Measurements from ENCODE around the gene CATSPER4. TPM values are rescaled to one million over a fixed set of nuclear protein-coding genes. Genes with fewer than 3 reads are reported as not detected.
"Not testable (repeated sequence)": the region's sequence is repeated elsewhere in the genome, so short reads cannot be mapped to it uniquely, and the experiment has no call there.

CATSPER4 gene
- total RNA-seq, 2 experiments from 2014 or later = not detected

DNA sequence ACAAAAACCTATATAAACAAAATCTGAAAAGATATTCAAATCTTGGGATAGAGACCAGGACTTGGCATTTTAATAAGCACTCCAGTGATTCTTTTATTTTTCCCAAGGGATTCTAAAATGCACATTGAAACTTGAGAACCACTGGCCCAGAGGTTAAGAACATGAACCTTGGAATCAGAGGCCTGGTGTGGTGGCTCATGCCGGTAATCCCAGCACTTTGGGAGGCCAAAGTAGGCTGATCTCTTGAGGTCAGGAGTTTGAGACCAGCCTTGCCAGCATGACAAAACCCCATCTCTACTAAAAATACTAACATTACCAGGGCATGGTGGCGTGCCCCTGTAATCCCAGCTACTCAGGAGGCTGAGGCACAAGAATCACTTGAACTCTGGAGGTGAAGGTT lies 30.7 kb downstream of the CATSPER4 start:
- ChIA-PET POLR2A (no interaction called here), CTCF (interaction anchor here (0.6 to 0.7 kb wide), 2 partner anchors 46 to 178 kb away, joined by 3 to 5 read pairs; no protein-coding TSS in a partner anchor)
- ATAC-seq (no peak), DNase-seq (no peak)
- Mint-ChIP-seq H3K4me1 (peaks cover 7% of the 10 kb centered on the region), H3K4me3 (no peak overlapping the region), H3K27ac (no peak overlapping the region), H3K27me3 (peaks cover 14% of the 10 kb centered on the region), H3K36me3 (ENCODE audit: low read depth) (no peaks in the 10 kb centered on the region), H3K9me3 (ENCODE audit: low read depth) (no peaks in the 10 kb centered on the region)
- intact Hi-C loops (cut with DNase I, micrococcal nuclease) = no loop called here

- peaks cover 7% of the 10 kb centered on the region for H3K4me1 Mint-ChIP-seq
- CTCF ChIA-PET = interaction anchor here (1.2 kb wide), 2 partner anchors 9 to 10 kb away, joined by 3 read pairs; partner anchors contain the start of gene CEP85
These were observed 34.2 kb downstream of the CATSPER4 start for GRCh38 chr1:26224606-26225005.

DNA sequence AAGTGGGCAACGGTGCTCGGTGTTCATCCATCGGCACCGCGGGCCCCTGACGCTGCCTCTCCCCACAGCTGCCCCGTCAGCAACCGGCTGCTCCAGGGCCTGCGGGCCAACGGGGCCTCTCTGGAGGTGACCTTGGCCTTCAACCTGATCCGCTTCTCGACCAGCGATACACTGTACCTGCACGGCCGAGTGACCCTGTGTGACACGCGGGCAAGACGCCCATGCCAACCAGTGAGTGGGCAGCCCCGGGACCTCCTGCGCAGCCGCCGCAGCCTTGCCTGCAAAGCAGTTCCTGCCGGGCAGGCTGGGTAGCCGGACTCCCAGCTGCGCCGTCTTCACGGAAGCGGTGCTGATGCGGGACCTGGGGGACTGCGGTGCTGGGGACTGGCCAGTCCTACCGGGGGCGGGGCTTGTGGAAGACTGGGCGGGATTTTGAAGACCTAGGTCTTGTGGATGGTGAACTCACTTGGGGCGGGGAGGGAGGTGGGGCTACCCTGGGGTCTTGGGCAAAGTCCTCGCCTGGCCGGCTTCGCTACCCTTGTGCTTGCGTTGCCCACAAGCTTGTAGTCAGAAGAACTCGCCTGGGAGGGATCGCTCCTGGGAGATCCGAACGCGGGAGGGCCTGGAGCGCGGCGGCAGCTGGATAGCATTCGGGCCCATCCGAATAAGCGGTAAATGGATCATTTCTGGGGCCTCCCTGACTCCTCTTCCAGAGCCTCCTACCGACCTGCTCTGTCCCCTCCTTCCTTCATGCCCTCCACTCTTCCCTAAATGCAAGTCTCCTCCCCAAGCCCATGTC lies 34.8 kb downstream of the CATSPER4 start:
- POLR2A ChIA-PET = interaction anchor here (0.6 kb wide), 1 partner anchor 34 kb away, joined by 4 read pairs; no protein-coding TSS in a partner anchor
- Mint-ChIP-seq H3K27me3 (peaks cover 26% of the 10 kb centered on the region), H3K36me3 (ENCODE audit: low read depth) (no peaks in the 10 kb centered on the region), H3K4me3 (peak overlapping the region; percentile 26), H3K9me3 (ENCODE audit: low read depth) (no peaks in the 10 kb centered on the region), H3K27ac (no peak overlapping the region), H3K4me1 (peaks cover 7% of the 10 kb centered on the region)
- ATAC-seq (peak; percentile 91), DNase-seq (peak; percentile 66)
- CTCF ChIA-PET = interaction anchor here (0.6 to 1.2 kb wide), 3 partner anchors 9 to 167 kb away, joined by 3 to 4 read pairs (median 3); partner anchors contain the start of gene CEP85
- intact Hi-C loops (cut with DNase I, micrococcal nuclease) = no loop called here

More at GRCh38 chr1:26224606-26225005, 34.2 kb downstream of the CATSPER4 start:
- DNase-seq (no peak), ATAC-seq (no peak)
- H3K4me3 Mint-ChIP-seq = no peak overlapping the region
- H3K27ac Mint-ChIP-seq = no peak overlapping the region
- H3K27me3 Mint-ChIP-seq = peaks cover 26% of the 10 kb centered on the region
- intact Hi-C loops (cut with DNase I, micrococcal nuclease) = no loop called here
- POLR2A ChIA-PET = no interaction called here
- H3K9me3 Mint-ChIP-seq (ENCODE audit: low read depth) = no peaks in the 10 kb centered on the region
- H3K36me3 Mint-ChIP-seq (ENCODE audit: low read depth) = no peaks in the 10 kb centered on the region

DNA sequence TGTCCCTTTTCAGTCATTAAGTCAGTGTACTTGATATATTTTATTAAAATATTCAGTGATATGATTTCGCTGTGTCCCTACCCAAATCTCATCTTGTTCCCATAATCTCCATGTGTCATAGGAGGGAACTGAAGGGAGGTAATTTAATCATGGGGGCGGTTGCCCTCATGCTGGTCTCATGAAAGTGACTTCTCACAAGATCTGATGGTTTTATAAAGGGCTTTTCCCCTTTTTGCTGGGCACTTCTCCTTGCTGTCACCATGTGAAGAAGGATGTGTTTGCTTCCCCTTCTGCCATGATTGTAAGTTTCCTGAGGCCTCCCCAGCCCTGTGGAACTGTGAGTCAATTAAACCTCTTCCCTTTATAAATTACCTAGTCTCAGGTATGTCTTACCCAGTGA lies 40.3 kb downstream of the CATSPER4 start:
- POLR2A ChIA-PET, CTCF ChIA-PET: not testable (repeated sequence)

GRCh38 chr1:26233903-26234643 lies 43.7 kb downstream of the CATSPER4 start, which contains the start of gene CEP85:
CEP85 (plus strand) TSS chr1:26234200; CDS start chr1:26239784, 5,584 bp downstream.
- intact Hi-C loops (cut with DNase I, micrococcal nuclease) = loop anchor here (1.0 to 2.0 kb wide), 14 partner anchors 46 to 459 kb away; partner anchors contain the start of genes ZNF593 (in 2 of the 2), AUNIP (in 1 of the 2), C1orf232 (in 1 of the 2) and DHDDS (in 1 of the 2)
- Mint-ChIP-seq H3K27me3 (no peaks in the 10 kb centered on the region), H3K36me3 (ENCODE audit: low read depth) (peaks cover 24% of the 10 kb centered on the region), H3K4me1 (peaks cover 32% of the 10 kb centered on the region), H3K9me3 (ENCODE audit: low read depth) (no peaks in the 10 kb centered on the region), H3K27ac (peak within 1 kb of the TSS; percentile 96), H3K4me3 (peak within 1 kb of the TSS; percentile 99)
- ChIA-PET CTCF (interaction anchor here (0.5 to 4.4 kb wide), 49 partner anchors 9 to 1123 kb away, joined by 3 to 35 read pairs (median 4); partner anchors contain the start of genes C1orf232, CD52, DHDDS and PAFAH2), POLR2A (interaction anchor here (1.0 to 1.5 kb wide), 2 partner anchors 11 to 65 kb away, joined by 4 to 13 read pairs; partner anchors contain the start of gene ZNF593)
- DNase-seq (peak; percentile 99), ATAC-seq (peak; percentile 95)

More for the DNA sequence above, 40.3 kb downstream of the CATSPER4 start:
- H3K4me1 Mint-ChIP-seq = peaks cover 13% of the 10 kb centered on the region
- H3K4me3 Mint-ChIP-seq; H3K36me3 Mint-ChIP-seq (ENCODE audit: low read depth); intact Hi-C loops (cut with DNase I, micrococcal nuclease); H3K9me3 Mint-ChIP-seq (ENCODE audit: low read depth); DNase-seq; H3K27ac Mint-ChIP-seq; ATAC-seq: not testable (repeated sequence)
- H3K27me3 Mint-ChIP-seq = peaks cover 14% of the 10 kb centered on the region

DNA sequence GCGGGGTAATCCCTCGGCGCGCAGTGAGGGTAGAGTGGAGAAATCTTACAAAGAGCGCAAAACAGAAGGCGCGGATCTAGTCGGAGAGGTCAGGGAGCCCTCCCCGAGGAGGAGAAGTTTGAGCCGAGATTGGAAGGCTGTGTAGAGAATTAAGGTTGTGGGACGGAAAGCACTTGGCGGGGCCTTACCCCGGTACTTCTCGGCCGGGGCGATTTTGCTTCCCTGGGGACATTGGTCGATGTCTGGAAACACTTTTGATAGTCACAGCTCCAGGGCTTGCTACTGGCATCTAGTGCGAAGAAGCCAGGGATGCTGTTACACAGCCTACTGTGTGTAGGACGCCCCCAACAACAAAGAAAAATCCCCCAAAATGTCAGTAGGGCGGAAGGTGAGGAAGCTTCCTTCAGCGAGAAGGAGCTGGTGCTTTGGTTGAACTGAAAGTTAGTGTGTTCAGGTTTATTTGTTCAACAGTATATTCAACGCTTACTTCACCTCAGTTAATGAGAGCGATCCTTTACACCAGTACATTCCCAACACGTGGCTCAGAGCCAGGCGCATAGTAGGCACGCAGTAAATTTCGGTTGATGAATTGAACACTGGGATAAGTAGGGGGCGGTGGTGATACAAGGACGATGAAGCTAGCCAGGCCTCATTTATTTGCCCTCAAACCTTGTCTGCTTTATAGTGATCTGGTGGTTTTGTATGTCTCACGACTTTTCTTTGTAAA lies 44.4 kb downstream of the CATSPER4 start:
- Mint-ChIP-seq H3K36me3 (ENCODE audit: low read depth) (peaks cover 28% of the 10 kb centered on the region), H3K9me3 (ENCODE audit: low read depth) (no peaks in the 10 kb centered on the region), H3K27ac (peak overlapping the region; percentile 96), H3K4me1 (peaks cover 32% of the 10 kb centered on the region), H3K4me3 (peak overlapping the region; percentile 99), H3K27me3 (no peaks in the 10 kb centered on the region)
- intact Hi-C loops (cut with DNase I, micrococcal nuclease) = loop anchor here (1.0 to 5.0 kb wide), 15 partner anchors 45 to 458 kb away; partner anchors contain the start of genes PDIK1L (in 2 of the 2), ZNF593 (in 2 of the 2), AUNIP (in 1 of the 2) and C1orf232 (in 1 of the 2)
- DNase-seq = peak; percentile 37
- no peak for ATAC-seq
- ChIA-PET POLR2A (interaction anchor here (1.5 kb wide), 1 partner anchor 65 kb away, joined by 13 read pairs; the partner anchor contains the start of gene ZNF593), CTCF (interaction anchor here (0.7 to 4.4 kb wide), 43 partner anchors 8 to 920 kb away, joined by 3 to 35 read pairs (median 4); partner anchors contain the start of genes C1orf232, CD52, DHDDS and SLC9A1)

DNA sequence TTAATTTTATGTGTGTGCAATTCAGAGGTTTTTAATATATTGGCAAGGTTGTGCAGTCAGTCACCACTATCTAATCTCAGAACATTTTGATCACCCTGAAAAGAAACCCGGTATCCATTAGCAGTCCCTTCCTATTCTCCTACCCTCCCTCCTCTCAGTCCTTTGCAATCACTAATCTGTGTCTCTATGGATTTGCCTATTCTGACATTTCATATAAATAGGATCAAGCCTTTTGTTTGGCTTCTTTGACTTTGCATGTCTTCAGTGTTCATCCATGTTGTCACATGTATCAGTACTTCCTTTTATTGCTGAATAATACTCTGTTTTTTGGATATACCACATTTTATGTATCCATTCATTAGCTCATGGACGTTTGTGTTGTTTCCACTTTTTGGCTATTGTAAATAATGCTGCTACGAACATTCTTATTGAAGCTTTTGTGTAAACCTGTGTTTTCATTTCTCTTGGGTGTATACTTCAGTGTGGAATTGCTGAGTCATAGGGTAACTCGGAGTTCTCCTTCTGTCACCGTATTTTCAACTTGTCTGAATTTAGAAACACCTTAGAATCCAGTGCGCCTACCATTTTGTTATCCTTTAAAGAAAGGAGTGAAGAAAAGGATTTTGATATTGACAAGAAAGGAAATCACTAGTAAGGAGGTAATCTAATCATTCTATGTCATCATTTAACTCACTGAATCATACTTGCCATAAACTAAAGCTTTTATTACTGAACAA lies 47.0 kb downstream of the CATSPER4 start:
- Mint-ChIP-seq H3K9me3 (ENCODE audit: low read depth) (no peaks in the 10 kb centered on the region), H3K4me1 (peaks cover 32% of the 10 kb centered on the region), H3K27ac (peak overlapping the region; percentile 70), H3K4me3 (peak overlapping the region; percentile 16), H3K27me3 (no peaks in the 10 kb centered on the region), H3K36me3 (ENCODE audit: low read depth) (peaks cover 31% of the 10 kb centered on the region)
- POLR2A ChIA-PET = interaction anchor here (0.6 kb wide), 1 partner anchor 418 kb away, joined by 4 read pairs; the partner anchor contains the start of gene MTFR1L
- DNase-seq (no peak), ATAC-seq (no peak)
- CTCF ChIA-PET = interaction anchor here (0.7 kb wide), 2 partner anchors 68 to 559 kb away, joined by 4 to 5 read pairs; partner anchors contain the start of gene ZNF593
- intact Hi-C loops (cut with DNase I, micrococcal nuclease) = loop anchor here in 1 of 2 experiments (5.0 kb wide), 1 partner anchor 125 kb away; the partner anchor contains the start of gene PDIK1L

GRCh38 chr1:26239936-26240335 lies 49.5 kb downstream of the CATSPER4 start:
- no peaks in the 10 kb centered on the region for H3K27me3 Mint-ChIP-seq
- peaks cover 26% of the 10 kb centered on the region for H3K4me1 Mint-ChIP-seq
- no peaks in the 10 kb centered on the region for H3K9me3 Mint-ChIP-seq (ENCODE audit: low read depth)
- CTCF ChIA-PET = no interaction called here
- no peak overlapping the region for H3K27ac Mint-ChIP-seq
- H3K36me3 Mint-ChIP-seq (ENCODE audit: low read depth) = peaks cover 43% of the 10 kb centered on the region
- no peak for DNase-seq
- POLR2A ChIA-PET = no interaction called here
- ATAC-seq = no peak
- intact Hi-C loops (cut with DNase I, micrococcal nuclease) = loop anchor here in 1 of 2 experiments (5.0 kb wide), 1 partner anchor 128 kb away; the partner anchor contains the start of gene PDIK1L
- no peak overlapping the region for H3K4me3 Mint-ChIP-seq

All from activated CD4-positive, alpha-beta T cell treated with anti-CD3 and anti-CD28 coated beads for 36 hours (primary cell).